Loucy (cell line): Measurements from ENCODE around the gene CRHR1.

Experiments
- CTCF ChIP-seq: fragments of 200-600 bp; sonication (generic); conservative IDR thresholded peaks from 2 replicates; pipeline ENCODE4 v1.5.1; 2014; ENCODE audit warnings: mild to moderate bottlenecking, antibody characterized with exemption, low read length
- EZH2phosphoT487 ChIP-seq: fragments of 200-600 bp; IDR thresholded peaks from 2 replicates; pipeline ENCODE4 v1.6.1; 2018; ENCODE audit warnings: antibody characterized with exemption, mild to moderate bottlenecking, moderate library complexity, borderline replicate concordance

GRCh38 chr17:45843722-45844121, 59.6 kb downstream of the CRHR1 start:
- TF ChIP-seq CTCF (no peak), EZH2phosphoT487 (no peak)
